Right atrium auricular region (tissue), 2 donors: Measurements from ENCODE around the gene PLSCR2. TPM values are rescaled to one million over a fixed set of nuclear protein-coding genes. Genes with fewer than 3 reads are reported as not detected.

Experiments
- DNase-seq: peaks from one replicate; pipeline ENCODE4 v3.0.0-alpha.2; 2019; ENCODE audit warnings: low spot score
- H3K27ac ChIP-seq, 2 donors: fragments of 200-600 bp; sonication (generic); 1 replicate in 1 of 2; 2 replicates in 1 of 2; pipeline ENCODE4 v1.5.1; 2016 to 2019
- H3K27me3 ChIP-seq, 2 donors: fragments of 200-600 bp; sonication (generic); one replicate each; pipeline versions ENCODE4 v1.5.1 to v1.6.0; 2017 to 2019
- H3K36me3 ChIP-seq: fragments of 200-600 bp; sonication (generic); one replicate; pipeline ENCODE4 v1.5.1; 2016
- H3K4me1 ChIP-seq, 2 donors: fragments of 200-600 bp; sonication (generic); one replicate each; pipeline versions ENCODE4 v1.5.1 to v1.6.0; 2017 to 2019
- H3K4me3 ChIP-seq, 2 donors: fragments of 200-600 bp; sonication (generic); 1 replicate in 1 of 2; 2 replicates in 1 of 2; pipeline ENCODE4 v1.5.1; 2017 to 2019; ENCODE audit warnings: mild to moderate bottlenecking in 1 of 2, moderate library complexity in 1 of 2
- H3K9me3 ChIP-seq, 2 donors: fragments of 200-600 bp; sonication (generic); one replicate each; pipeline ENCODE4 v1.5.1; 2019
- total RNA-seq, 2 donors: library from RNA; depleted of rRNA; stranded (reverse); fragments of >200 nt; gene quantifications; one replicate each; pipeline ENCODE4 v1.1.0, GENCODE V29; 2016
- TF ChIP-seq, protein P1 (sequence below), 2 donors: fragments of 200-600 bp; sonication (generic); IDR thresholded peaks; one replicate each; pipeline ENCODE4 v1.5.1; 2019; ENCODE audit warnings: antibody characterized with exemption in 2 of 2

Gene PLSCR2
- total RNA-seq, 2 donors from 2014 or later: not detected

DNA sequence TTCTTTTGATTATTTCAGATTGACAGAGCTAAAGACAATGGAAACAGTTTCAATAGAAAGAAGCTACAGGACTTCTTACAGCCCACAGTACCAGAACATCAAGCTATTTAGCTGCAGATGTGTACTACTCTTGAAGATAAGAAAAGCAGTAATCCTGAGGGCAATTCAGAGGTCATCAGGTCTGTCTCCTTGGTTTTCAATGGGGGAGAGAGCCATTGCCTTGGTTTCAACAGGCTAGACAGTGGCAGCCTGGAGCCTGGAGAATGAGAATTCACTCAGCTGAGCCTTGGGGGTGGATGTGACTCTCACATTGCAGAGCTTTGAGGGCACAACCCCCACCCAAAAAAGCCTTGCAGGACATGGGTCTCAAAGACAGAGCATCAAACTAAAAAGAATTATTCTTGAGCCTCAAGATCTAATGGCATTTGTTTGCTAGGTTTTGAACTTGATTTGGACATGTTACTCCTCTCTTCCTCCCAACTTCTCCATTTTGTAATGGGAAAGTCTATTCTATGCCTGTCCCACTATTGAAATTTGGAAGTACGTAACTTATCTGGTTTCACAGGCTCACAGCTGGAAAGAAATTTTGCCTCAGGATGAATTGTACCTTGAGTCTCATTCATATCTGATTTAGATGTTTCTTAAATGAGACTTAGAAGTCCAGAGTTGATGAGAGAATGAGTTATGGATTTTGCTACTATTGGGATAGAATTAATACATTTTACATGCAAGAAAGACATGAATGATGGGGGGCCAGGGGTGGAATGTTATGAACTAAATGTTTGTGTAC lies 38.2 kb upstream of the PLSCR2 start:
- Histone ChIP-seq H3K36me3 (no peaks in the 10 kb centered on the region), H3K9me3 (no peaks in the 10 kb centered on the region), H3K4me1 (peaks cover 0 to 8% of the 10 kb centered on the region in 2 donors), H3K27me3 (no peaks in the 10 kb centered on the region), H3K27ac (peak overlapping the region; percentile 29 to 59), H3K4me3 (no peak overlapping the region)
- DNase-seq: no peak
- TF ChIP-seq, protein P1, sequence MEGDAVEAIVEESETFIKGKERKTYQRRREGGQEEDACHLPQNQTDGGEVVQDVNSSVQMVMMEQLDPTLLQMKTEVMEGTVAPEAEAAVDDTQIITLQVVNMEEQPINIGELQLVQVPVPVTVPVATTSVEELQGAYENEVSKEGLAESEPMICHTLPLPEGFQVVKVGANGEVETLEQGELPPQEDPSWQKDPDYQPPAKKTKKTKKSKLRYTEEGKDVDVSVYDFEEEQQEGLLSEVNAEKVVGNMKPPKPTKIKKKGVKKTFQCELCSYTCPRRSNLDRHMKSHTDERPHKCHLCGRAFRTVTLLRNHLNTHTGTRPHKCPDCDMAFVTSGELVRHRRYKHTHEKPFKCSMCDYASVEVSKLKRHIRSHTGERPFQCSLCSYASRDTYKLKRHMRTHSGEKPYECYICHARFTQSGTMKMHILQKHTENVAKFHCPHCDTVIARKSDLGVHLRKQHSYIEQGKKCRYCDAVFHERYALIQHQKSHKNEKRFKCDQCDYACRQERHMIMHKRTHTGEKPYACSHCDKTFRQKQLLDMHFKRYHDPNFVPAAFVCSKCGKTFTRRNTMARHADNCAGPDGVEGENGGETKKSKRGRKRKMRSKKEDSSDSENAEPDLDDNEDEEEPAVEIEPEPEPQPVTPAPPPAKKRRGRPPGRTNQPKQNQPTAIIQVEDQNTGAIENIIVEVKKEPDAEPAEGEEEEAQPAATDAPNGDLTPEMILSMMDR (IDR thresholded peaks at IDR 0.05): no peak

DNA sequence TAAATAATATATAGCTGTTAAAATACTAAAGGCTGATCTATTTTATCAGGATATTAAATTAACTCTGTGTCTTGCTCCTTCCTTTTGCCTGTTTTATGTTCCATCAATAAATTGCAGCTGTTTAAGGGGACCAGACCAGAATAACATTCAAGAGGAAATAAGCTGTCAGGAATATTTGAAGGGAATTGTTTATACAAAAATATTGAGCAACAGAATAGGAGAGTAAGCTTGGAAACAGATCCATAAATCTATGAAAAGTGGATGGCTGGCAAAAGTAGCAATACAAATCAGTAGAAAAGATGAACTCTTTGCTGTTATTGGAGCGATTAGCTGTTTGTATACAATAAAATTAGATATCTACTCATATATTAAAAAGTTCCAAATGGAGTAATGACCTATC lies 36.2 kb upstream of the PLSCR2 start:
- no peaks in the 10 kb centered on the region for H3K36me3 ChIP-seq
- no peak overlapping the region for H3K4me3 ChIP-seq
- H3K9me3 ChIP-seq: no peaks in the 10 kb centered on the region
- H3K27me3 ChIP-seq: no peaks in the 10 kb centered on the region
- H3K4me1 ChIP-seq: peaks cover 0 to 8% of the 10 kb centered on the region in 2 donors
- TF ChIP-seq, protein P1 (IDR thresholded peaks at IDR 0.05): no peak
- H3K27ac ChIP-seq: no peak overlapping the region
- DNase-seq: no peak

DNA sequence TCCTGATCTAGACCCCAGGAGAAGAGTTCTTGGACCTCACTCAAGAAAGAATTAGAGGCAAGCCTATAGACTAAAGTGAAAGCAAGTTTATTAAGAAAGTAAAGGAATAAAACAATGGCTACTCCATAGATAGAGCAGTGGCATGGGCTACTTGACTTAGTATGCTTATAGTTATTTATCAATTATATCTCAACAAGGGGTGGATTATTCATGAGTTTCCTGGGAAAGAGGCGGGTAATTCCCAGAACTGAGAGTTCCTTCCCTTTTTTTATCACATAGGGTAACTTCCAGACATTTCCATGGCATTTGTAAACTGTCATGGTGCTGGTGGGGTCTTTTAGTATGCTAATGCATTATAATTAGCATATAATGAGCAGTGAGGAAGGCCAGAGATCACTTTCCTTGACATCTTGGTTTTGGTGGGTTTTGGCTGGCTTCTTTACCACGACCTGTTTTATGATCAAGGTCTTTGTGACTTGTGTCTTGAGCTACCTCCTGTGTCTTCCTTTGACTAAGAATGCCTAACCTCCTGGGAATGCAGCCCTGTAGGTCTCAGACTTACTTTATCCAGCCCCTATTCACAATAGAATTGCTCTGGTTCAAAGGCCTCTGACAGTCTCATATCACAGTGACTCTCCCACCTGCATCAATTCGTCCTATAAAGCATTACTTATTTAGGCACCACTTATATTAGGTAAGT lies 35.3 kb upstream of the PLSCR2 start:
- TF ChIP-seq, protein P1 (IDR thresholded peaks at IDR 0.05): no peak
- Histone ChIP-seq H3K9me3 (no peaks in the 10 kb centered on the region), H3K27ac (no peak overlapping the region), H3K27me3 (no peaks in the 10 kb centered on the region), H3K4me3 (no peak overlapping the region), H3K4me1 (peaks cover 0 to 8% of the 10 kb centered on the region in 2 donors), H3K36me3 (no peaks in the 10 kb centered on the region)
- no peak for DNase-seq

DNA sequence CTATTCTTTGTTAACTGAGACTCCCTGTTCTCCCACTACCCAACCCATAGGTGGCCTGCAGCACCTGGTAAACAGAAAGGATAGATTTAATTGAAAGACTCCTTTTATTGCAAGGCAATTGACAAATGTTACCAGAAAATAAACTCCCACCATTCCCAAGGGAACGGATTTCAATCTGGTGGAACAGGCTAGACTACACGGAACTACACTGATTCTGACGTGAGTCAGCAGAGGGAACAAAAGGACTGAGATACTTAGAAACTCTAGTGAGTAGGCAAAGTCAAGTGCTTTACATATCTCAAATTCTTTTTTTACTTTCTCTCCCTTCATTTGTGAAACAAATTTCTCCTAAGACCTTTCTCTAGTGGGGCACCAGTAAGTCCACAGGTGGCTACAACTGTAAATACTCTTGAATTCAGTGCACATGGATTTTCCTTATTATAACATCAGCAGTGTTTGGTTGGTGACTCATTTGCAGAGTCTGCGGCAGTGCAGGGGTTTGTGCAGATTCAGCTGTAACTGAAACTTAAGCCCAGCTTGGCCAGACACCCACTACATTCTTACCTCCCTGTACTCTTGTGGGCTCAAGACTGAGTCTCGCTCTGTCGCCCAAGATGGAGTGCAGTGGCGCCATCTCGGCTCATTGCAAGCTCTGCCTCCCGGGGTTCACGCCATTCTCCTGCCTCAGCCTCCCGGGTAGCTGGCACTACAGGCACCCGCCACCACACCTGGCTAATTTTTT lies 34.3 kb upstream of the PLSCR2 start:
- DNase-seq: no peak
- Histone ChIP-seq H3K9me3 (no peaks in the 10 kb centered on the region), H3K36me3 (no peaks in the 10 kb centered on the region), H3K4me3 (no peak overlapping the region), H3K27me3 (no peaks in the 10 kb centered on the region), H3K27ac (no peak overlapping the region), H3K4me1 (peaks cover 0 to 8% of the 10 kb centered on the region in 2 donors)
- TF ChIP-seq, protein P1 (IDR thresholded peaks at IDR 0.05): no peak

DNA sequence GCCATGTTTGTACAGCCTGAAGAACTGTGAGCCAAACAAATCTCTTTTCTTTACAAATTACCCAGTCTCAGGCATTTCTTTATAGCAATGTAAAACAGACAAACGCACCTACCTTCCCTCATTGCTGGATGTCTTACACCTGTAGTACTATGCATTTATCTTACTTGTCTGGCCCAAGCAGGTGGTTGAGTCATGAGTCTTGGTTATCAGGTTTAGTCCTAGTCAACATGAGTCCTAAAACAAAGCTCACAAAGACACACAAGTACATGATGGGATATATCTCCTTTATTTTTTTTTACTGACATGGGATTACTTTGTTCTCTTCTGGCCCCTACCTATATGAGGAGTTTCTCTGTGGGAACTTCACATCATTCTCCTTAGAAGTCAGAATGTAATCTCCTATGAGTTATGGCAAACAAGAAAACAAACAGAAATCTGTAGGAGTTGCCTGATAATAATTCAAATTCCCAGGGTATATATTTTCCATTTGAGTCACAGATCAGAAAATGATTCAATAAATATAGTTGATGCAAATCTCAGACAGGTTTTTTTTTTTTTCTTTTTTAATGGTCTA lies 33.6 kb upstream of the PLSCR2 start:
- Histone ChIP-seq H3K9me3 (no peaks in the 10 kb centered on the region), H3K27ac (no peak overlapping the region), H3K27me3 (no peaks in the 10 kb centered on the region), H3K36me3 (no peaks in the 10 kb centered on the region), H3K4me3 (no peak overlapping the region), H3K4me1 (peaks cover 0 to 8% of the 10 kb centered on the region in 2 donors)
- TF ChIP-seq, protein P1 (IDR thresholded peaks at IDR 0.05): no peak
- no peak for DNase-seq
